ENCODE measurements around the gene SSBP4.

SSBP4 gene

GRCh38 chr19:18424122-18424889 lies 5.1 kb downstream of the SSBP4 start:
- TF ChIP-seq EGR1 (IDR thresholded peaks at IDR 0.05), result no peak
- TF ChIP-seq RAD21 (IDR thresholded peaks at IDR 0.05; ENCODE audit: low read depth), result no peak
- TF ChIP-seq CEBPB (IDR thresholded peaks at IDR 0.05), result no peak
- no peak for TF ChIP-seq ZBTB7A (IDR thresholded peaks at IDR 0.05; ENCODE audit: low read depth)
- TF ChIP-seq FOXM1 (IDR thresholded peaks at IDR 0.05; ENCODE audit: borderline replicate concordance, low read depth), result no peak
- TF ChIP-seq CREB1 (IDR thresholded peaks at IDR 0.05; ENCODE audit: low read depth), result no peak
- TF ChIP-seq, protein P1, sequence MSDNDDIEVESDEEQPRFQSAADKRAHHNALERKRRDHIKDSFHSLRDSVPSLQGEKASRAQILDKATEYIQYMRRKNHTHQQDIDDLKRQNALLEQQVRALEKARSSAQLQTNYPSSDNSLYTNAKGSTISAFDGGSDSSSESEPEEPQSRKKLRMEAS (IDR thresholded peaks at IDR 0.05), result no peak
- no peak for TF ChIP-seq NFIC (IDR thresholded peaks at IDR 0.05)
- TF ChIP-seq YY1 (IDR thresholded peaks at IDR 0.05; ENCODE audit: low read depth), result no peak

DNA sequence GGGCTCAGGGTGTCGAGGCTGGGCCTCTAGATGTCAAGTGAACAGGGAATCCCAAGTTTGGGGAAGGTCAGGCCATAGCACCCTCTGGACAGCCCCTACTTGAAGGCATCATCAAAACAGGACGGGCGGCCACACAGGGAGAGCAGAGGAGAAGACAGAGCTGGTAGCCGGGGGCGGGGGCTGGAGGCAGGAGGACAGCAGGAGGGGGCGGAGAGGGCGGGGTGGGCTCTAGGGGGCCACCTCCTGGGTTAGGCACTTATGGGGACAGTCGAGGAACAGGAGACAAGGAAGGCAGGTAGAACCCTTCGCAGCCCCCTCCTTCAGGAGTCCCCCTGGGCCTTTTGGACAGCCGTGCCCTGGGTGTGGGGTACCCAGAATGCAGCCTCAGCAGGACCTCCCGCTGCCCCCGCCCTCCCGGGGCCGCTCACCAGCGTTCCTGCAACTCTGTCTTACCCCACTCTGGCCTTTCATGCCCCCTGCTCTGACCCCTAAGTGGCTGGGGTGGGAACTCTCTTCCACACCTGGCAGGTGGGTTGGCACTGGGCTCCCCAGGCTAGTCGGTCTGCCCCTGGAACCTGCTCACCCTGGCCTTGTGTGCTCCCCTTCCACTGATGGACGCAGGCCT lies 5.8 kb downstream of the SSBP4 start:
- no peak for TF ChIP-seq TEAD4 (IDR thresholded peaks at IDR 0.05)
- TF ChIP-seq ZBTB7A (IDR thresholded peaks at IDR 0.05; ENCODE audit: low read depth), result no peak
- no peak for TF ChIP-seq USF1 (IDR thresholded peaks at IDR 0.05)
- TF ChIP-seq EGR1 (IDR thresholded peaks at IDR 0.05), result no peak
- TF ChIP-seq FOXM1 (IDR thresholded peaks at IDR 0.05; ENCODE audit: borderline replicate concordance, low read depth), result no peak
- TF ChIP-seq EP300 (IDR thresholded peaks at IDR 0.05; ENCODE audit: borderline replicate concordance), result no peak
- TF ChIP-seq, protein P2, sequence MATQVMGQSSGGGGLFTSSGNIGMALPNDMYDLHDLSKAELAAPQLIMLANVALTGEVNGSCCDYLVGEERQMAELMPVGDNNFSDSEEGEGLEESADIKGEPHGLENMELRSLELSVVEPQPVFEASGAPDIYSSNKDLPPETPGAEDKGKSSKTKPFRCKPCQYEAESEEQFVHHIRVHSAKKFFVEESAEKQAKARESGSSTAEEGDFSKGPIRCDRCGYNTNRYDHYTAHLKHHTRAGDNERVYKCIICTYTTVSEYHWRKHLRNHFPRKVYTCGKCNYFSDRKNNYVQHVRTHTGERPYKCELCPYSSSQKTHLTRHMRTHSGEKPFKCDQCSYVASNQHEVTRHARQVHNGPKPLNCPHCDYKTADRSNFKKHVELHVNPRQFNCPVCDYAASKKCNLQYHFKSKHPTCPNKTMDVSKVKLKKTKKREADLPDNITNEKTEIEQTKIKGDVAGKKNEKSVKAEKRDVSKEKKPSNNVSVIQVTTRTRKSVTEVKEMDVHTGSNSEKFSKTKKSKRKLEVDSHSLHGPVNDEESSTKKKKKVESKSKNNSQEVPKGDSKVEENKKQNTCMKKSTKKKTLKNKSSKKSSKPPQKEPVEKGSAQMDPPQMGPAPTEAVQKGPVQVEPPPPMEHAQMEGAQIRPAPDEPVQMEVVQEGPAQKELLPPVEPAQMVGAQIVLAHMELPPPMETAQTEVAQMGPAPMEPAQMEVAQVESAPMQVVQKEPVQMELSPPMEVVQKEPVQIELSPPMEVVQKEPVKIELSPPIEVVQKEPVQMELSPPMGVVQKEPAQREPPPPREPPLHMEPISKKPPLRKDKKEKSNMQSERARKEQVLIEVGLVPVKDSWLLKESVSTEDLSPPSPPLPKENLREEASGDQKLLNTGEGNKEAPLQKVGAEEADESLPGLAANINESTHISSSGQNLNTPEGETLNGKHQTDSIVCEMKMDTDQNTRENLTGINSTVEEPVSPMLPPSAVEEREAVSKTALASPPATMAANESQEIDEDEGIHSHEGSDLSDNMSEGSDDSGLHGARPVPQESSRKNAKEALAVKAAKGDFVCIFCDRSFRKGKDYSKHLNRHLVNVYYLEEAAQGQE (IDR thresholded peaks at IDR 0.05; ENCODE audit: low read depth), result no peak
- TF ChIP-seq CREB1 (IDR thresholded peaks at IDR 0.05; ENCODE audit: low read depth), result no peak
- no peak for TF ChIP-seq YY1 (IDR thresholded peaks at IDR 0.05; ENCODE audit: low read depth)
- TF ChIP-seq CEBPB (IDR thresholded peaks at IDR 0.05), result no peak
- TF ChIP-seq, protein P1 (IDR thresholded peaks at IDR 0.05), result no peak

GRCh38 chr19:18425515-18426415 lies 6.6 kb downstream of the SSBP4 start:
- TF ChIP-seq, protein P1 (IDR thresholded peaks at IDR 0.05), result no peak
- TF ChIP-seq EP300 (IDR thresholded peaks at IDR 0.05; ENCODE audit: borderline replicate concordance), result no peak

- TF ChIP-seq TCF12 (IDR thresholded peaks at IDR 0.05; ENCODE audit: low read depth) (no peak), EP300 (IDR thresholded peaks at IDR 0.05; ENCODE audit: borderline replicate concordance) (no peak), TEAD4 (IDR thresholded peaks at IDR 0.05) (no peak), EGR1 (IDR thresholded peaks at IDR 0.05) (no peak), CEBPB (IDR thresholded peaks at IDR 0.05) (no peak), YY1 (IDR thresholded peaks at IDR 0.05; ENCODE audit: low read depth) (no peak), RAD21 (IDR thresholded peaks at IDR 0.05; ENCODE audit: low read depth) (no peak), ZBTB7A (IDR thresholded peaks at IDR 0.05; ENCODE audit: low read depth) (no peak; the same call in 1 of the 2 replicates), USF1 (IDR thresholded peaks at IDR 0.05) (no peak), NFIC (IDR thresholded peaks at IDR 0.05) (no peak), FOXM1 (IDR thresholded peaks at IDR 0.05; ENCODE audit: borderline replicate concordance, low read depth) (no peak), CREB1 (IDR thresholded peaks at IDR 0.05; ENCODE audit: low read depth) (no peak), TAF1 (IDR thresholded peaks at IDR 0.05; ENCODE audit: low read depth) (no peak)
- TF ChIP-seq, protein P1 (IDR thresholded peaks at IDR 0.05), result no peak
- TF ChIP-seq, protein P2 (IDR thresholded peaks at IDR 0.05; ENCODE audit: low read depth), result no peak
Measured at GRCh38 chr19:18426416-18426767, 7.2 kb downstream of the SSBP4 start.

All from Ishikawa (cell line).